ENCODE measurements around the gene MMP14.

GRCh38 chr14:22791301-22791700, 45.1 kb upstream of the MMP14 start:
- TF ChIP-seq SP1 (CRISPR knock-in tag; conservative IDR thresholded peaks at IDR 0.05) = no peak
- TF ChIP-seq, protein P1, sequence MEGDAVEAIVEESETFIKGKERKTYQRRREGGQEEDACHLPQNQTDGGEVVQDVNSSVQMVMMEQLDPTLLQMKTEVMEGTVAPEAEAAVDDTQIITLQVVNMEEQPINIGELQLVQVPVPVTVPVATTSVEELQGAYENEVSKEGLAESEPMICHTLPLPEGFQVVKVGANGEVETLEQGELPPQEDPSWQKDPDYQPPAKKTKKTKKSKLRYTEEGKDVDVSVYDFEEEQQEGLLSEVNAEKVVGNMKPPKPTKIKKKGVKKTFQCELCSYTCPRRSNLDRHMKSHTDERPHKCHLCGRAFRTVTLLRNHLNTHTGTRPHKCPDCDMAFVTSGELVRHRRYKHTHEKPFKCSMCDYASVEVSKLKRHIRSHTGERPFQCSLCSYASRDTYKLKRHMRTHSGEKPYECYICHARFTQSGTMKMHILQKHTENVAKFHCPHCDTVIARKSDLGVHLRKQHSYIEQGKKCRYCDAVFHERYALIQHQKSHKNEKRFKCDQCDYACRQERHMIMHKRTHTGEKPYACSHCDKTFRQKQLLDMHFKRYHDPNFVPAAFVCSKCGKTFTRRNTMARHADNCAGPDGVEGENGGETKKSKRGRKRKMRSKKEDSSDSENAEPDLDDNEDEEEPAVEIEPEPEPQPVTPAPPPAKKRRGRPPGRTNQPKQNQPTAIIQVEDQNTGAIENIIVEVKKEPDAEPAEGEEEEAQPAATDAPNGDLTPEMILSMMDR (IDR thresholded peaks at IDR 0.05) = no peak
- TF ChIP-seq MAX (CRISPR knock-in tag; IDR thresholded peaks at IDR 0.05) = no peak
- no peak for TF ChIP-seq ZNF416 (CRISPR knock-in tag; IDR thresholded peaks at IDR 0.05)
- TF ChIP-seq SOX15 (CRISPR knock-in tag; IDR thresholded peaks at IDR 0.05) = no peak
- no peak for TF ChIP-seq CREM (CRISPR knock-in tag; IDR thresholded peaks at IDR 0.05)
- TF ChIP-seq, protein P2, sequence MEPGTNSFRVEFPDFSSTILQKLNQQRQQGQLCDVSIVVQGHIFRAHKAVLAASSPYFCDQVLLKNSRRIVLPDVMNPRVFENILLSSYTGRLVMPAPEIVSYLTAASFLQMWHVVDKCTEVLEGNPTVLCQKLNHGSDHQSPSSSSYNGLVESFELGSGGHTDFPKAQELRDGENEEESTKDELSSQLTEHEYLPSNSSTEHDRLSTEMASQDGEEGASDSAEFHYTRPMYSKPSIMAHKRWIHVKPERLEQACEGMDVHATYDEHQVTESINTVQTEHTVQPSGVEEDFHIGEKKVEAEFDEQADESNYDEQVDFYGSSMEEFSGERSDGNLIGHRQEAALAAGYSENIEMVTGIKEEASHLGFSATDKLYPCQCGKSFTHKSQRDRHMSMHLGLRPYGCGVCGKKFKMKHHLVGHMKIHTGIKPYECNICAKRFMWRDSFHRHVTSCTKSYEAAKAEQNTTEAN (CRISPR knock-in tag; IDR thresholded peaks at IDR 0.05) = no peak
- no peak for TF ChIP-seq ZNF396 (CRISPR knock-in tag; IDR thresholded peaks at IDR 0.05; ENCODE audit: borderline replicate concordance)
- no peak for TF ChIP-seq ETV6 (CRISPR knock-in tag; IDR thresholded peaks at IDR 0.05)
- TF ChIP-seq SMAD3 (CRISPR knock-in tag; IDR thresholded peaks at IDR 0.05; ENCODE audit: borderline replicate concordance) = no peak
- no peak for TF ChIP-seq ZNF263 (CRISPR knock-in tag; IDR thresholded peaks at IDR 0.05; ENCODE audit: low read depth)

Data from WTC11 (cell line).